IPS DF 6.9 (cell line): ENCODE measurements around the gene PKP1.

ENCODE experiments used
- DNase-seq: peaks from one replicate; pipeline ENCODE4 v3.0.0-alpha.2; 2013; ENCODE audit warnings: low read depth, low spot score
- H3K27ac ChIP-seq: one replicate; pipeline ENCODE4 v1.5.1; 2013; ENCODE audit warnings: low read length, control low read depth
- H3K27me3 ChIP-seq: 2 replicates; pipeline ENCODE4 v1.6.1; 2013; ENCODE audit warnings: mild to moderate bottlenecking, low read length; ENCODE audit not compliant: control insufficient read depth, insufficient read depth
- H3K36me3 ChIP-seq: 2 replicates; pipeline ENCODE4 v1.6.1; 2013; ENCODE audit warnings: low read length; ENCODE audit not compliant: control insufficient read depth, insufficient read depth
- H3K4me1 ChIP-seq: 2 replicates; pipeline ENCODE4 v1.6.1; 2013; ENCODE audit warnings: low read length; ENCODE audit not compliant: control insufficient read depth, insufficient read depth
- H3K4me3 ChIP-seq: 2 replicates; pipeline ENCODE4 v1.5.1; 2013; ENCODE audit warnings: mild to moderate bottlenecking, low read length
- H3K9me3 ChIP-seq: 2 replicates; pipeline ENCODE4 v1.6.1; 2013; ENCODE audit warnings: low read length, inconsistent platforms; ENCODE audit not compliant: control insufficient read depth, insufficient read depth
- WGBS: extraction: QIAGEN DNeasy Blood & Tissue Kit; methylation state at CpG from one replicate; pipeline ENCODE4 v1.1.7; 2013; ENCODE audit warnings: mixed read lengths, missing lambda C conversion rate; ENCODE audit not compliant: insufficient read length, insufficient coverage; 5-methylcytosine and 5-hydroxymethylcytosine counted together

PKP1 gene

DNA sequence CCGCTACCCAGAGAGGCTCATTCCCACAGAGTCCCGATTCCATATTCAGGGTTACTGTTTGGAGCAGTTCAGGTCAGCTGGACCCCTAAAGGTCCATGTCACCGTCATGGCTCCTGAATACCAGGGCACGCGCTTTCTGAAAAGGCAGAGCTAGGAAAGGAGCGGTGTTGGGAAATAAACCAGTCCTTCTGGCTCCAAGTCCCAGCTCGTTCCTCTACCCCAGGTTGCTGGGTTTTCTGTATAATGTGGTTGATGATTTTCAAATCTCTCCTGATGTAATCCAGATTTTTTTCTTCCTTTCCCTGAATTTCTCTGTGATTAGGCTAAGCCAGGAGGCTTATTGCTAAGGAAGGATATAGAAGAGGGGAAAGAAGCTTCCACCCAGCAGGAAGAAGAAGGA lies 14.0 kb upstream of the PKP1 start:
- no peak overlapping the region for H3K4me3 ChIP-seq
- peaks cover 2% of the 10 kb centered on the region; the same call in 1 of the 2 replicates for H3K4me1 ChIP-seq
- DNase-seq: no peak
- no peak overlapping the region for H3K27ac ChIP-seq
- H3K27me3 ChIP-seq: no peaks in the 10 kb centered on the region
- no peaks in the 10 kb centered on the region for H3K36me3 ChIP-seq
- no CpG with 5 or more reads among the region's 7 CpGs for WGBS
- H3K9me3 ChIP-seq: no peaks in the 10 kb centered on the region

GRCh38 chr1:201269900-201270410 lies 13.4 kb upstream of the PKP1 start:
- DNase-seq: no peak
- Histone ChIP-seq H3K27ac (no peak overlapping the region), H3K9me3 (no peaks in the 10 kb centered on the region), H3K4me1 (peaks cover 2% of the 10 kb centered on the region; the same call in 1 of the 2 replicates), H3K4me3 (no peak overlapping the region), H3K27me3 (no peaks in the 10 kb centered on the region), H3K36me3 (no peaks in the 10 kb centered on the region)
- no CpG with 5 or more reads among the region's 6 CpGs for WGBS

GRCh38 chr1:201270616-201271390 lies 12.5 kb upstream of the PKP1 start:
- Histone ChIP-seq H3K27ac (no peak overlapping the region), H3K9me3 (no peaks in the 10 kb centered on the region), H3K36me3 (no peaks in the 10 kb centered on the region), H3K4me3 (no peak overlapping the region), H3K27me3 (no peaks in the 10 kb centered on the region), H3K4me1 (peaks cover 3% of the 10 kb centered on the region)
- no peak for DNase-seq
- WGBS: no CpG with 5 or more reads among the region's 6 CpGs

GRCh38 chr1:201272799-201273198 lies 10.5 kb upstream of the PKP1 start:
- WGBS: no CpG with 5 or more reads among the region's 10 CpGs
- peaks cover 3% of the 10 kb centered on the region for H3K4me1 ChIP-seq

DNA sequence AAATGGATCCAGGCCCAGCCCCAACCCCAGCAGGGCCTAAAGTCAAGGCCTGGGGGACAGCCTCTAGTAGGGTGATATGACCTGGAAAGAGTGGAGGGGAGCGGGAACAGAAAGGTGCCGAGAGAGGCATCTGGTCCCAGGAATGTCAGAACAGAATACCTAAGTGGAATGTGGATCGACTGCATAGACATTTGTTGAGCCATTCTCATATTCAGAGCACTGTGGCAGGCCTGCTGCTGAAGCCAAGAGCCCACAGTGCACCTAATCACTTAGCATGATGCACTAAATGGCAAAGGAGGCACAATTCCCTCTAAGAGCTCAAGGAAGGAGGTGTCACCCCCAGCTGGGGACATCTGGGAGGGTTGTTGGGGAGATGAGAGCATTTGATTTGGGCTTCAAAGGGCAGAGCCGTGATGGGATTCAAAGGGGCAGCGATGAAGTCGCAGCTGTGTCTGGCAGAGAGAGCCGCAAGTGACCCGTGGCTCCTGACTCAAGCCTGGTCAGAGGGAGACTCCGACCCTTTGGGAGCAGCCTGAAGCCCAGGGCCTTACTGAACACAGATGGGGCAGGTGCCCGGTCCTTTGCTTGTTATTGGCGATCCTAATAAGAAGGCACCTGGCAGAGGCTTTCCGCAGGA lies 8.6 kb upstream of the PKP1 start:
- no peak overlapping the region for H3K4me3 ChIP-seq
- H3K9me3 ChIP-seq: no peaks in the 10 kb centered on the region
- H3K27ac ChIP-seq: no peak overlapping the region
- H3K27me3 ChIP-seq: no peaks in the 10 kb centered on the region
- no CpG with 5 or more reads among the region's 12 CpGs for WGBS
- peaks cover 3% of the 10 kb centered on the region for H3K4me1 ChIP-seq
- H3K36me3 ChIP-seq: no peaks in the 10 kb centered on the region
- no peak for DNase-seq

More at GRCh38 chr1:201272799-201273198, 10.5 kb upstream of the PKP1 start:
- no peaks in the 10 kb centered on the region for H3K27me3 ChIP-seq
- no peaks in the 10 kb centered on the region for H3K36me3 ChIP-seq
- no peak overlapping the region for H3K4me3 ChIP-seq
- no peaks in the 10 kb centered on the region for H3K9me3 ChIP-seq
- no peak overlapping the region for H3K27ac ChIP-seq
- no peak for DNase-seq

- Histone ChIP-seq H3K4me3 (no peak overlapping the region), H3K36me3 (no peaks in the 10 kb centered on the region), H3K27ac (no peak overlapping the region), H3K27me3 (no peaks in the 10 kb centered on the region), H3K9me3 (no peaks in the 10 kb centered on the region), H3K4me1 (peaks cover 3% of the 10 kb centered on the region)
- no CpG with 5 or more reads among the region's 15 CpGs for WGBS
- no peak for DNase-seq
Observed at GRCh38 chr1:201275253-201275666, 8.0 kb upstream of the PKP1 start.

DNA sequence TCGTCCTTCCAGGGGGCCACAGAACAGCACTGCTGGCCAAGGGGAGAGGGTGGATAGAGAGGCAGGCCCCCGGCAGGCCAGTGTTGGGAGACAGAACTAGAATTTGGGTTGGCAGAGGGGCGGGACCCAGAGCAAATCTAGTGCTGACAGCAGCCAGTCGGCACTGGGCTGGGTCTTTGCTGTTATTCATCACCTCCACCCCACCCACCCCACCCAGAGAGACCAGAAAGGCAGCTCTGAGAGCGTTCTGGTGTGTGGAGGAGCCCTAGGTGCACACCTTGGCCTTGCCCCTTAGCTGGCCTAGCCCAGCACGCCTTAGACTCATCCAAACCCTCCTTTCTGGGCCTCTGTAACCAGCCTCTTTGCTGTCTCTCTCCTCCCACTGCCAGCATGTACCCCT lies 6.4 kb upstream of the PKP1 start:
- no peak overlapping the region for H3K27ac ChIP-seq
- DNase-seq: no peak
- H3K9me3 ChIP-seq: no peaks in the 10 kb centered on the region
- H3K4me1 ChIP-seq: peaks cover 3% of the 10 kb centered on the region
- no CpG with 5 or more reads among the region's 6 CpGs for WGBS
- H3K36me3 ChIP-seq: no peaks in the 10 kb centered on the region
- no peaks in the 10 kb centered on the region; the same call in 1 of the 2 replicates for H3K27me3 ChIP-seq
- no peak overlapping the region for H3K4me3 ChIP-seq

DNA sequence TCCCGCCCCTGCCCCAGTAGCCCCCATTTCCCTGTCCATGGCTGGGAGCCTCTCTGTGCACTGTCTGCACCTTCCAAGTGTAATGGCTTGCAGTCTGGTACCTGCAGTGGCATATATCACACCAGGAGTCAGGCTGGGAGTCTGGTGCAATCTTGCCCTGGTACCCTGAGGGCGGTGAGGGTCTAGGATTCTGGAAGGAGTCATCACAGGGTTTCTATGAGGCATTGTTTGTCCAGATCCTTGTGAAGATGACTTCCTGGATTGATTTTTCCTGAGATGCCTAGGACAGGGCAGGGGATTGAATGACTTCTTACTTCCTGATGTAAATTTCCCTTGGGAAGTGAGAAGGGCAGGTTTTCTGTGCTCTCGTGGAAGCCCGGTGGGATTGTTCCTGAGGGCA lies 5.9 kb upstream of the PKP1 start:
- Histone ChIP-seq H3K4me3 (no peak overlapping the region), H3K27me3 (peaks cover 2% of the 10 kb centered on the region; the same call in 1 of the 2 replicates), H3K4me1 (peaks cover 3% of the 10 kb centered on the region), H3K9me3 (no peaks in the 10 kb centered on the region), H3K36me3 (no peaks in the 10 kb centered on the region), H3K27ac (no peak overlapping the region)
- DNase-seq: no peak
- WGBS: no CpG with 5 or more reads among the region's 4 CpGs

DNA sequence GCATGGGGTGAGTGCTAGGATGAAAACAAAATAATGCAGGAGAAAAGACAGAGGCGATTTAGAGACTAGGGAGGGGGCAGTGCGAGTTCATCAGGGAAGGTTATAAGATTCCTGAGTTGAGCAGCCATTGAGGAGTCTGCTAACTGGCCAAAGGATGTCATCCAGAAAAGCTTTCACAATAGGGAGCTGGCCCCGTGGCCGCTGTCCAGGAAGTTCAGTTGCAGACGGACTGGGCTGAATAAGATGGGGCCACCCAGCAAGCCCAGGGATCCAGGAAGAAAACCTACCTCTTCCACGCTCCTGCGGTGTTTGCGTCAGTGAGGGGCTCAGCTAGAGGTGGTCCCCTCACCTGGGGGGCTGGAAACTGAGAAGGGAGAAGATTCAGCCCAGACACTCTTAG lies 4.0 kb upstream of the PKP1 start:
- DNase-seq: no peak
- Histone ChIP-seq H3K9me3 (no peaks in the 10 kb centered on the region), H3K36me3 (no peaks in the 10 kb centered on the region), H3K27me3 (peaks cover 8% of the 10 kb centered on the region; the same call in 1 of the 2 replicates), H3K4me1 (peaks cover 1% of the 10 kb centered on the region; the same call in 1 of the 2 replicates), H3K27ac (no peak overlapping the region), H3K4me3 (no peak overlapping the region)
- WGBS: no CpG with 5 or more reads among the region's 8 CpGs

GRCh38 chr1:201280884-201281283 lies 2.4 kb upstream of the PKP1 start:
- no peak overlapping the region for H3K4me3 ChIP-seq
- no peaks in the 10 kb centered on the region for H3K4me1 ChIP-seq
- DNase-seq: no peak
- no CpG with 5 or more reads among the region's 5 CpGs for WGBS
- H3K27me3 ChIP-seq: peaks cover 8% of the 10 kb centered on the region; the same call in 1 of the 2 replicates
- H3K27ac ChIP-seq: no peak overlapping the region
- H3K9me3 ChIP-seq: no peaks in the 10 kb centered on the region
- no peaks in the 10 kb centered on the region for H3K36me3 ChIP-seq
